Fibroblast of upper back skin (primary cell): ENCODE data around the gene DOCK7.
"Not testable (repeated sequence)": the region's sequence is repeated elsewhere in the genome, so short reads cannot be mapped to it uniquely, and the experiment has no call there.

Experiments used
- DNase-seq: peaks from one replicate; pipeline ENCODE4 v3.0.0-alpha.2; 2013

Gene DOCK7, protein sequence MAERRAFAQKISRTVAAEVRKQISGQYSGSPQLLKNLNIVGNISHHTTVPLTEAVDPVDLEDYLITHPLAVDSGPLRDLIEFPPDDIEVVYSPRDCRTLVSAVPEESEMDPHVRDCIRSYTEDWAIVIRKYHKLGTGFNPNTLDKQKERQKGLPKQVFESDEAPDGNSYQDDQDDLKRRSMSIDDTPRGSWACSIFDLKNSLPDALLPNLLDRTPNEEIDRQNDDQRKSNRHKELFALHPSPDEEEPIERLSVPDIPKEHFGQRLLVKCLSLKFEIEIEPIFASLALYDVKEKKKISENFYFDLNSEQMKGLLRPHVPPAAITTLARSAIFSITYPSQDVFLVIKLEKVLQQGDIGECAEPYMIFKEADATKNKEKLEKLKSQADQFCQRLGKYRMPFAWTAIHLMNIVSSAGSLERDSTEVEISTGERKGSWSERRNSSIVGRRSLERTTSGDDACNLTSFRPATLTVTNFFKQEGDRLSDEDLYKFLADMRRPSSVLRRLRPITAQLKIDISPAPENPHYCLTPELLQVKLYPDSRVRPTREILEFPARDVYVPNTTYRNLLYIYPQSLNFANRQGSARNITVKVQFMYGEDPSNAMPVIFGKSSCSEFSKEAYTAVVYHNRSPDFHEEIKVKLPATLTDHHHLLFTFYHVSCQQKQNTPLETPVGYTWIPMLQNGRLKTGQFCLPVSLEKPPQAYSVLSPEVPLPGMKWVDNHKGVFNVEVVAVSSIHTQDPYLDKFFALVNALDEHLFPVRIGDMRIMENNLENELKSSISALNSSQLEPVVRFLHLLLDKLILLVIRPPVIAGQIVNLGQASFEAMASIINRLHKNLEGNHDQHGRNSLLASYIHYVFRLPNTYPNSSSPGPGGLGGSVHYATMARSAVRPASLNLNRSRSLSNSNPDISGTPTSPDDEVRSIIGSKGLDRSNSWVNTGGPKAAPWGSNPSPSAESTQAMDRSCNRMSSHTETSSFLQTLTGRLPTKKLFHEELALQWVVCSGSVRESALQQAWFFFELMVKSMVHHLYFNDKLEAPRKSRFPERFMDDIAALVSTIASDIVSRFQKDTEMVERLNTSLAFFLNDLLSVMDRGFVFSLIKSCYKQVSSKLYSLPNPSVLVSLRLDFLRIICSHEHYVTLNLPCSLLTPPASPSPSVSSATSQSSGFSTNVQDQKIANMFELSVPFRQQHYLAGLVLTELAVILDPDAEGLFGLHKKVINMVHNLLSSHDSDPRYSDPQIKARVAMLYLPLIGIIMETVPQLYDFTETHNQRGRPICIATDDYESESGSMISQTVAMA (N-terminal part only)

DNA sequence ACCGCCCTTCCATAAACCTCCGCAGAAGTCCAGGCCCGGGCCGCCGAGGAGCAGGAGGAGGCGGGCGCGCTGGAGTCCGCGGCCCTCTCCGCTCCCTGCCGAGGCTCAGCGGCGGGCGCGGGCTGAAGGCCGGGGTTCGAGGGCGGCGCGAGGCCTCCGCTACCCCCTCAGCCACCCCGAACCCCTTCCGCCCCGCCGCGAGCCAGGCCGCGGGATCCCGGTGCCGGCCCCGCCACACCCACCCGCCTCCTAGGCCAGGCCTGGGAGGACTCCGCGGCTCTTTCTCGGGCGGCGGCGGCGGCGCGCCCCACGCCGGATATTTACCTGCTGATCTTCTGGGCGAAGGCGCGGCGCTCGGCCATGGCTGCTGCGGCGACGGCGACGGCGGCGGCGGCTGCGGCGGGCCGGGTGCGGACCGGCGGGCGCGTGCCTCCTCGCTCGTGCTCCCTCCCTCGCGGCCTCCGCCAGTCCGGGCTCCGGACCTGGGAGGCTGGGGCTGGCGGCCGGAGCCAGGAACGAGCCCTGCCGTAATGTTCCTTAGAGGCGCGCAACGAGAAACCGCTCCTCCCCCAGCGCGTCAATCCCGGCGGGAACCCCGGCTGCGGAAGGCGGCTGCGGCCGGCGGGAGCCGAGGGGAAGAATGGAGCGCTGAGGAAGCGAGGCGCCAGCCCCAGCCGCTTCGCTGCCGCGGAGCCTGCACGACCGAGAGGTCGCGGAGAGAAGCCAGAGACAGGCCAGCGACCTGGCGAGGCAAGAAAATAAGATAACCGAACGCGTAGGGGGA, at the start of gene DOCK7:
Gene DOCK7, minus strand, starts transcription at position 484 of the 784 bp plus-strand sequence. Its CDS starts 122 bp downstream, at position 362.
- DNase-seq: peak; percentile 74

DNA sequence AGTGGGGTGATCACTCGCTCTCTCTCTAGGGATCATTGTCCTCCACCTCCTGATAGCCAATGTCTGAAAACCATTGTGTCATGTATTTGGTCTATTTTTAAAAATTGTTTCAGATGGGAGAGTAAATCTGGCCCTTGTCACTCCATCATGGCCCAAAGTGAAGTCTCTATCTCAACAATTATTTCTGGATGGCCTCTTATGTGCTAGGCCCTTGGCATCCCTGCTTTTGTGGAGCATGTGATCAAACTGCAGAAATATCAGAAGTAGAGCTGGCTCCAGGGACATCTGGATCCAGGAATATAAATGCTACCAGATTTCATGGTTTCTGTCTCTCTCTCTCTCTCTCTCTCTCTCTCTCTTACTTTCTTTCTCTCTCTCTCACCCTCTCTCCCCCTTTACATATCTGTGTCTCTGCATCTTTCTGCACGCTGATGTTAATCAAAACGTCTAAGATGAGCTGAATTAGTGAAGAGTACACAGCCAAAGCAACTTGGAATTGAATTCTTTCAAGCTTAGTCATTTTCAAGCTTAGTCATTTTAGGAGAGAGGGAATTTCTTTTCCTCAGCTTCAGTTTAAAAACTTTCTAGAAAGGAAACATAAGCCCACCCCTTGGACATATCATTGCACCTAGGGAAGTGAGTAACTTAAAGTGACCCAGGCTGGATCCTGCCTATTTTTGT, 47.4 kb upstream of the DOCK7 start:
- peak; percentile 84 for DNase-seq

DNA sequence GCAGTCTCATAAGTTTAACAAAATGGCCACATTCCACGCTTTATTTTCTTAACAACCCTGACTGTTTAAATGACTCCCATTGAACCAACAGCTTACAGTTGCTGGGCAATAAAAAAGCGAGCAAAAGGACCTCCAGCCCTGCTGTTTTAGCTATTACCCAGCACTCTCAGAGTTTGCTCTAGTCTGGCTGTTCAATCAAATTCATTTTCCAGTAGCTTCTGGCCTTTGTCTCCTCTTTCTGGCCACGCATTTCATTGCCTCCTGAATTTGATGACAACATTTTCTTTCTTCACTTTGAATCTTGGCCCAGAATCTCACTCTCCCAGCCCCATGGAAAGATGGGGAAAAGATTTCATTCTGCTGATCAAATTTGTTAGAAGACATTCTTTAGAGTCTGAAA, 44.1 kb upstream of the DOCK7 start:
- DNase-seq: no peak

DNA sequence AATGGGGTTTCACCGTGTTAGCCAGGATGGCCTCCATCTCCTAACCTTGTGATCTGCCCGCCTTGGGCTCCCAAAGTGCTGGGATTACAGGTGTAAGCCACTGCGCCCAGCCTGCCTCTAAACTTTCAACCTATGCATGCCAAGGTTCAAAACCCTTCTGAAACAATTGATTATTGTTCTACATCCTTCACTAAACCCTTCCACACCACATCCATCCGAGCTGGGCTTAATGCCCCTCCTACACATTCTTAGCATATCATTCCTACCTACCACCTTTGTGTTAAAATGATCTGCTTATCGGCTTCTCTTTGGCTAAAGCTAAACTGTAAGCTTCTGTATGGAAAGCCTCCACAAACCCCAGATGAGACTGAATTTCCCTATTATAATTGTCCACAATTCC, 40.8 kb upstream of the DOCK7 start:
- DNase-seq: no peak

DNA sequence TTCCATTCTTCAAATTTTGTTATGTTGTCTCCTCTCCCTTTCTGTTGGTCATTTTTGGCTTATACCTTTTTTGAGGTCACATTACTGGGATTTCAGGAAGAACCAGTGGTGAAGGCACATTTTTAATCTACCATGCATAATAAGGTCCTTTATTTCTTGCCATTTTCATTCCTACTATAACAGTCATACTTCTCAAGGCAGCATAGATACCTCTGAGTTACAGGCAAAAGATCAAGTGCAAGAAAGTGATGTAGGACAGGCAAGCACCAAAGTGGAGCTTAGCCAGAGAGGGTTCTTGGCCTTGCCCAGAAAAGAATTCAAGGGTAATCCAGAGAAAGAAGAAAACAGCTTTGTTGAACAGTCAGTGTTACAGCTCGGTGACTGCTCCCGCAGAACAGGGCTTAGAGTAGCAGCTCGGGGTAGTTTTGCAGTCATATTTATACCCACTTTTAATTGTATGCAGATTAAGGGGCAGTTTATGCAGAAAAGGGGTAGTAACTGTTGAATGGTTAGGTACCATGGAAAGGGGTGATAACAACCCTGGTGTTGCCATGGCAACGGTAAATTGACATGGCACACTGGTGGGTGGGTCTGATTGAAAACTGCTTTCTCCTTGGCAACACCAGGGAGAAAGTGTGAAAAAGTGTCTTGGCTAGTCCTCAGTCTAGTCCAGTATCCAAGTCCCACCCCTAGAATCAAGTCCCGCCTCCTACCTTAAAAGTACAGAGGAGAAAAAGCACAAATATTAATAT, 39.6 kb upstream of the DOCK7 start:
- peak; percentile 17 for DNase-seq

DNA sequence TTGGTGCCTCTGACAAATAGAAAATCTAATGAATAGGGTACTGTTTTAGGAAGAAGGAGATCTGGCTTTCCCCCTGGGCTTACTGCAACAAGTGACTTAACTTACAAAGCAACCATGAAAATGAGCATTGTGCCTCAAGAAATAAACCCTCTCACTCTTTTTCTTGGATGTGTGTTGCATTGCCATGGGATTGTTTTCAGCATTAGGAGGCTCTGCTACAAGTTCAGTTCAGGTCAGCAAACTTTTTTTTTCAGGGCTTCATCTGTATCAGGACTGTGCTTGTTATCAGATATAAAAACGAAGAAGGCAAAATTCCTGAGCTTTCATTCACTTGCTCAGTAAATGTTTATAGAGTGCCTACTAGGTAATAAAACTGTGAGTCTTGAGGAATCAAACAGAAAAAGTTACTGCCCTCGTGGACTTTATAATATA, 37.8 kb upstream of the DOCK7 start:
- no peak for DNase-seq

DNA sequence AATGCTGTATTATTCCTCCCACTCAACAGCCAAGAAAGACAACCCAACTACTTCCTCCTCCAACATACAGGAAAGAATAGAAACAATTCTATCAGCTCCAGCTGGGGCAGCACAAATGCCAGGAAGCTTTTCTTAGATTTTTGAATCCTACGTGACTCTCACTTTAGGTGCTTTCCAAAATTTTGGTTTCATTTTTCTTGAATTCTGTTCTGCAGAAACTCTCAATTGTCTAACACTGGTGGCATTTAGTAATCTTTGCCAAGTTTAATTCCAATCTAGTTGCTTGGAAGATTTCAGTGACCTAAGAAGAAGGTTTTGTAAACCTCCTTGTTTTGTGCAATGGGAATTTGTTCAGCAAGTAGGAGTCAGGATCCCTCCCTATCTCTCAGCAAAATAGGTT, 37.1 kb upstream of the DOCK7 start:
- peak; percentile 58 for DNase-seq

DNA sequence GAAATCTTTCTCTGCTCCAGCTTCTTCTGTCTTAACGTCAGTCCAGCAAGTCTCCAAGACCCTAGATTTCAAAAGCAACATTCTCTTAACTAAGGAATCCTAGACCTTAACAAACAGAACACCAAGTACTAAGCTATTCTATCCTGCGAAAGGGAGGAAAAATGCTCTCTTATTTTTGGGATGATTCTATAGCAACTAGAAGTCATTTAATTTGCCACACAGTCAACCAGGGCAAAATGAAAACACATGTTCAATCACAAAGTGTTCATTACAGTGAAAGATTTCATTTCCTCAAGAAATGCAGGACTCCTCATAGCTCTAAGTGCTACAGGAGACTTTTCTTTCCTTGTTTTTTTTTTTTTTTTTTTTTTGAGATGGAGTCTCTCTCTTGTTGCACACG, 36.2 kb upstream of the DOCK7 start:
- DNase-seq: peak; percentile 25

DNA sequence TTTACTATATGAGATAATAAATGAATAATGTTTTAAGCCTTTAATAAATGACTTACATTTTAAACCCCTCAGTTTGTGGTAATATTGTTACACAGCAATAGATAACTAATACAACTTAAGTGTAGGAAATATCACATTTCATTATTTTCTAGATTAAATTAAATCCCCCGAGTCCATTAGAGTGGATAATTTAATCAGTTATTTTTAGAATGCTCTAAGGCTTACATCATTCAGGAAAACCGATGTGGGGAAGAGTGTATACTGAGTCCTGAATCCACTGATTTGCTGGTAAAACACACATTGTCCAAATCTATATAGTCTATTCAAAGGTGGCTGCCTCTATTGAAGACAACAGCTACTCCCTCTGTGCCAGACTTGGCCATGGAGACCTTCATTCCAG, 35.7 kb upstream of the DOCK7 start:
- DNase-seq: no peak

DNA sequence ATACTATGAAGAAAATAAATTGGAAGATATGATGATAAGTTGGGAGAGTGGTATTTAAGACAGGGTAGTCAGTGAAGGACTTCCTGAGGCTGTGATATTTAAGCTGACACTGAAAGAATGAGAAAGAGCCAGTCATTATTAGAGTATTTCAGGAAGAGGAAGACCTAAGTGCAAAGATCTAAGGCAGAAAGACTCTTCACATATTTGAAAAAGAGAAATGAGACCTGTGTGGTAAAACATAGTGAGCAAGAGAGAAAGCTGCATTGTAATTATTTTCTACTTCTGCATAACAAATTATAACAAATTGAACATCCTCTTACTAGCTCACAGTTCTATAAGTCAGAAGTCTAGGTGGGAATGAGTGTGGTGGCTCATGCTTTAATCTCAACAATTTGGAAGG, 34.6 kb upstream of the DOCK7 start:
- no peak for DNase-seq

DNA sequence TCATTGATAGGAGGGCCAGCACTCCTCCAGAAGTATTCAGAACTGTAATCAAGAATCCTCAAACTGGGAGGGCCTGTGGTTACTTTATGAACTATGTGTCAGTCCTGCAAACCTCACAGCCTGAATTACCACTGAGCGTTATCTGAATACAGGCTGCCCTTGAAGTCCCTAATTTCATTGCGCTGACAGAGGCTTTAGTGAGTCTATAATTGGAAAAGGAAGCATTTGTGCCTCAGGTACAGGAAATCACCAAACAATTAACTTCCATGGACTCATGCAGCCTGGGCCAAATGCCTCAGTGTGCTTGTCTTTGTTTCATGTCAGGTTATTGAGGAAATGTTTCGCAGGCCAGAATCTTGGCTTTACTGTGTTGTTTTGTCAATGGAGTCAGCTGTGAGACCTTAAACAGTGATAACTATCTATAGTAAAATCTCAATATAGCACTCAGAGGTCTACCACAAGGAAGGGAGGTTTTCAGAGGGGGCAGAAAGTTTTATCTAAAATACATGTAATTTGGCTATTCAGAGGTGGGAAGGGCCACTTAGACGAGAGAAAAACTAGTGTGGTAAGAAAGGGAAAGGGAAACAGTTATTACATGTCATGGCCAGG, 32.9 kb upstream of the DOCK7 start:
- no peak for DNase-seq

DNA sequence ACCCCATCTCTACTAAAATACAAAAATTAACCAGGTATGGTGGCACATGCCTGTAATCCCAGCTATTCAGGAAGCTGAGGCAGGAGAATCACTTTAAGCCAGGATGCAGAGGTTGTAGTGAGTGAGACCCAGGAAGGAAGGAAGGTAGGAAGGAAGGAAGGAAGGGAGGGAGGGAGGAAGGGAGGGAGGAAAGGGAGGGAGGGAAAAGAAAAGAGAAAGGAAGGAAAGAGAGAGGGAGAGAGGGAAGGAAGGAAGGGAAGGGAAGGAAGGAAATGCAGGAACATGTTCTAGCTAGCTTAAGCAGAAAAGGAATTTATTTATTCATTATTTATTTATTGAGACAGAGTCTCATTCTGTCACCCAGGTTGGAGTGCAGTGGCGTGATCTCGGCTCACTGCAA, 30.2 kb upstream of the DOCK7 start:
- DNase-seq: not testable (repeated sequence)

DNA sequence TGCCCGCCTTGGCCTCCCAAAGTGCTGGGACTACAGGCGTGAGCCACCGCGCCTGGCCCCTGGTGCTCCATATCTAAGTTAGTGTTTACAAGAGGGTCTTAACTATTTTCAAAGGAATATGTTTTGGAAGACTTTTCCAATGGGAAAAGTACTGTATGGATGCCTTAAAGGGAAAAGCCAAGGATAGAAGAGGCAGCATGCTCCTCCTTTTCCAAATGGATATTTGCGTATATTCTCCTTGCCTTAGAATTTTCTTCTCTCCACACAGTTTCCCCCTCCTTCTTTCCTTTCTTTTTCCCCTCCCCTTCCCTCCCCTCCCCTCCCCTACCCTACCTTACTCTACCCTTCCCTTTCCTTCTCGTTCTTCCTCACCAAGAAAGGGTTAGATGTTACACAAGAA, 29.3 kb upstream of the DOCK7 start:
- no peak for DNase-seq

DNA sequence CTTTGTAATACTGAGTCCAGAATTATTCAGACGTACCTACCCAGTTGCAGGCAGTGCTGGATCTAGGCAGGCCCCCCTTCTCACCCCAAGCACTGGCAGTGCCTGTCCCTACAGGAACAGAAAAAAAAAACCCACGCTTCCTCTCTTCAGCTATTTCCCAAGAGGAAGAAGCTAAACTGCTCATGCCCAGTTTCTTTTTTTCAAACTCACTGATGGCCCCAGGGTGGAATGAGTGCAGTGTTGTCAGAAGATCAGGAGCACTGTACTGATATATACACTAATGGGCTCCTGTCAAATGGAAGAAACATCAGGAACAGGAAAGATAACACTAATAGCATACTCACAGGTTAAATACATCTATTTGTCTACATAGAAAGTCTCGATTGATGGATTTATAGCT, 28.2 kb upstream of the DOCK7 start:
- DNase-seq: no peak

DNA sequence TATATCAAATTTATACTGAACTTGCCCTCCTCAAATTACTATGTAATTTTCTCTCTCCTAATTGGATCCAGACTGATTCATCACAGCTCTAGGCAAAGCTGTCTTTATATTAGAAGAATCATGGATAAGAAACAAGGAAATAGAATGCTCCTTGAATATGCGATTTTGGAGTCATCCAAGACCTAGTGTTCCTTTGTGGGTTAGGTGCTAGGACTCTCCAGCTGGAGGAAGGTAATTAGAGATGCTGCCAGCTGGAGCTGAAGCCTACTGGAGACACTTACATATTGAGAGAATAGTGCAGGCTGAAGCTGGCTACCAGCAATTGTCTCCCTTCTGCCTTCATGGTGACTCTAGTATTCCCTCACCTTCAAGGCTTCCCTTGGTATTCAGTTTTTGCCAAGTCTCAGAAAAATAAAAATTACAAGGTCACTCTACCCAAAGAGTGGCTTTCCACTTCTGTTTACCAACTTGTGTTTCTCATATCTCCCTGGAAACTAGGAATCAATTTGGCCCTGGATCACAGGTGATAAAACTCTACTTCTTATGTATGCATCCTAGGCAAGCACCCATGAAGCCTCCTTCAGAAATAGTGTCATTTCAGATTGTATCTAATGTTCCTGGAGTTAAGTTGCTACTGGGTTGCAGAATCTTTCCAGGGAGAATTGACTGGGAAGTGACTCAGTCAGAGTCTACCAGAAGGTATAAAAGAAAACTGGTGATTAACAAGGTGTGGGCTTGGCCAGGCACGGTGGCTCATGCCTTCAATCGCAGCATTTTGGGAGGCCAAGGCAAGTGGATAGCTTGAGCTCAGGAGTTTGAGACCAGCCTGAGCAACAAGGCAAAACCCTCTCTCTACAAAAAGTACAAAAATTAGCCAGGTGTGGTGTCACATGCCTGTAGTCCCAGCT, 24.4 kb upstream of the DOCK7 start:
- DNase-seq: no peak

DNA sequence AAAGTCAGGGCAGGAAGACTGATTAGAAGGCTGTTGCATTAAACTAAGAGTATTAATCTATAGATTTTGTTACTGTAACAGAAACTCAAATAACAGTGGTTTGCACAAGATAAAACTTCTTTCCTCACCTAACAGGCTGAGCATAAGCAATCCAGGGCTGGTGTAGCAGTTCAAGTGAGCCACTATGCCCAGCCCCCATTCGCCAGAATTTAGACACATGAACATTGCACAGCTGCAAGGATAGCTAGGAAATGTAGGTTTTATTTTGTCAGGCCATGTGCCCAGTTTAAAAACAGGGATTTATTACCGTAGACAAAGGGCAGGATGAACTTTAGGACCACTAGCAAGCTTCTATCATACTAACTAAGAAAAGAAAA, 19.5 kb upstream of the DOCK7 start:
- no peak for DNase-seq

DNA sequence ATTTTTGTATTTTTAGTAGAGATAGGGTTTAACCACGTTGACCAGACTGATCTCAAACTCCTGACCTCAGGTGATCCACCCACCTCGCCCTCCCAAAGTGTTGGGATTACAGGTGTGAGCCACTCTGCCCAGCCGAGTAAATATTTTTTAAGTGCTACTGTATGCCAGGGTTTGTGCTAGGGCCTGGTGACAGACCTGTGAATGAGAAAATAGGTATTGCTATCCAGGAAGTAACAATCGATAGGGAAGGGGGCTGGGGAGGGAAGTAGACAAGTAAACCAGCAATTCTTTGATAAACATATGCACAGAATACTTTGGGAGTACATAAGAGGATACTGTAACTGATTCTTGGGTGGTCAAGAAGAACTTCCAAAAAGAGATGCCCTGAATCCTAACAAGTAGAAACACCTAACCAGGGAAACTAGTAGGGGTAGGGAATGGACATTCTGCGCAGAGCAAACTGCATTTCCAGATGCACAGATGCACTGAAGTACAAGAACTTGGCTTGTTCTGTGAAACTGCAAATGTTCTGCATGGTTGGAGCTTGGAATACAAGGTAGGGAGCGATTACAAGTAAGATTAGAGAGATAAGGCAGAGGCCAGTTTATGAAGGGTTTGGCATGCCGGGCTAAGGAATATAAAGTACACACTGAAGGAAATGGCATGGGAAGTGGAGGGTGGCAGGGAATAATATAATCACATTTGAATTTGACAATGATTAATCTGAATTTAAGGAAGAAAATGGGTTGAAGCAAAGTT, 19.0 kb upstream of the DOCK7 start:
- DNase-seq: no peak

DNA sequence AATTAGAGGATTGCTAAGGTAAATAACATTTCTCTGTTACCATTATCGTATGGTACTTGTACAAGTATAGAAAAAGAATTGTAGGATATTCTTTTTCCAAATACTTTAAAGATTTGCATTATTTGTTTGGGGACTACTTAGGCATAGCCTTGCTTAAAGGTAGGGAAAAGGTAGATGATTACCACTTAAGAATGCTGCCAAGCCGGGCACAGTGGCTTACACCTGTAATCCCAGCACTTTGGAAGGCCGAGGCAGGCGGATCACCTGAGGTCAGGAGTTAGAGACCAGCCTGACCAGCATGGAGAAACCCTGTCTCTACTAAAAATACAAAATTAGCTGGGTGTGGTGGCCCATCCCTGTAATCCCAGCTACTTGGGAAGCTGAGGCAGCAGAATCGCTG, 10.0 kb upstream of the DOCK7 start:
- DNase-seq: not testable (repeated sequence)

DNA sequence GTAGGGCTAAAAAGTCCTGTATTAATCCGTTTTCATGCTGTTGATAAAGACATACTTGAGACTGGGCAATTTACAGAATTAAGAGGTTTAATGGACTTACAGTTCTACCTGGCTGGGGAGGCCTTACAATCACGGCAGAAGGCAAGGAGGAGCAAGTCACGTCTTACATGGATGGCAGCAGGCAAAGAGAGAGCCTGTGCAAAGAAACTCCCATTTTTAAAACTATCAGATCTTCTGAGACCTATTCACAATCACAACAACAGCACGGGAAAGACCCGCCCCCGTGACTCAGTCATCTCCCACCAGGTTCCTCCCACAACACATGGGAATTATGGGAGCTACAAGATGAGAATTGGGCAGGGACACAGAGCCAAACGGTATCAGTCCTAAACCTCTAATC, 6.3 kb upstream of the DOCK7 start:
- not testable (repeated sequence) for DNase-seq
